HepG2 (cell line): ENCODE measurements around the gene MDM4. TPM values are rescaled to one million over a fixed set of nuclear protein-coding genes. Genes with fewer than 3 reads are reported as not detected.

Experiments used
- GZF1 ChIP-seq: sonication (generic); formaldehyde crosslinking; IDR thresholded peaks from 2 replicates; pipeline ENCODE4 v1.5.1; 2020; ENCODE audit warnings: mild to moderate bottlenecking, missing genetic modification reagents
- KDM3A ChIP-seq: IDR thresholded peaks from 2 replicates; pipeline ENCODE4 v1.6.1; 2018; ENCODE audit warnings: low read depth, missing compliant biosample characterization
- KDM5B ChIP-seq: sonication (generic); formaldehyde crosslinking; IDR thresholded peaks from 2 replicates; pipeline ENCODE4 v1.4.0; 2020; ENCODE audit warnings: missing genetic modification reagents, mild to moderate bottlenecking, borderline replicate concordance
- PBX3 ChIP-seq: sonication (generic); formaldehyde crosslinking; IDR thresholded peaks from 2 replicates; pipeline ENCODE4 v1.8.1; 2023; ENCODE audit warnings: missing genetic modification reagents, inconsistent platforms, borderline replicate concordance
- SOX6 ChIP-seq, 2 experiments: fragments of 450-650 bp in 1 of 2; sonication (generic) in 1 of 2; formaldehyde crosslinking in 1 of 2; IDR thresholded peaks; 2 replicates each; pipeline versions ENCODE4 v1.4.0 to v1.6.1; 2017 to 2020; ENCODE audit warnings: antibody characterized with exemption in 1 of 2, mild to moderate bottlenecking in 1 of 2, missing genetic modification reagents in 1 of 2
- TAF15 ChIP-seq: fragments of 200-400 bp; formaldehyde crosslinking; IDR thresholded peaks from one replicate; pipeline ENCODE4 v1.6.1; 2018; ENCODE audit warnings: mild to moderate bottlenecking, low read depth, low read length; ENCODE audit not compliant: poor library complexity, severe bottlenecking
- ZBTB10 ChIP-seq: sonication (generic); formaldehyde crosslinking; IDR thresholded peaks from 2 replicates; pipeline ENCODE4 v1.4.0; 2020; ENCODE audit warnings: missing genetic modification reagents, borderline replicate concordance
- ZBTB44 ChIP-seq: sonication (generic); formaldehyde crosslinking; IDR thresholded peaks from 2 replicates; pipeline ENCODE4 v1.4.0; 2020; ENCODE audit warnings: missing genetic modification reagents
- ZNF430 ChIP-seq: sonication (generic); formaldehyde crosslinking; IDR thresholded peaks from 2 replicates; pipeline ENCODE4 v1.9.0; 2021; ENCODE audit warnings: mild to moderate bottlenecking, missing genetic modification reagents
- ZNF605 ChIP-seq: sonication (generic); formaldehyde crosslinking; IDR thresholded peaks from 2 replicates; pipeline ENCODE4 v1.8.0; 2022; ENCODE audit warnings: mild to moderate bottlenecking, missing genetic modification reagents
- ZSCAN30 ChIP-seq: sonication (generic); formaldehyde crosslinking; IDR thresholded peaks from 2 replicates; pipeline ENCODE4 v1.5.0; 2020; ENCODE audit warnings: mild to moderate bottlenecking, missing genetic modification reagents
- polyA plus RNA-seq, 8 experiments: library from polyadenylated mRNA; depleted of rRNA in 3 of 8; stranded (reverse) in 7 of 8; unstranded in 1 of 8; fragments of >200 nt; fragmentation: Illumina TruSeq in 4 of 8; extraction: Trizol in 4 of 8; gene quantifications; 2 replicates each; pipeline versions ENCODE4 v1.2.1 to v1.2.3, GENCODE V29; 2011 to 2016; ENCODE audit warnings: low read depth in 4 of 8, missing spikeins in 1 of 8, mixed read lengths in 1 of 8; ENCODE audit not compliant: insufficient read depth in 1 of 8
- total RNA-seq, 5 experiments: library from RNA; depleted of rRNA; stranded (reverse); fragments of >200 nt; fragmentation: Illumina TruSeq; extraction: Trizol; gene quantifications; 2 replicates each; pipeline ENCODE4 v1.2.3, GENCODE V29; 2016; ENCODE audit warnings: low read depth in 1 of 5
- TF ChIP-seq, protein P1 (sequence below): sonication (generic); formaldehyde crosslinking; IDR thresholded peaks from 2 replicates; pipeline ENCODE4 v1.4.0; 2020; ENCODE audit warnings: missing genetic modification reagents, borderline replicate concordance

The MDM4 gene
- total and polyA plus RNA-seq, 2 of the 13 experiments (the other 11 are each of a cell fraction or from before 2014, with no cell fraction given) = 14.9 to 19.0 TPM

- TF ChIP-seq, protein P1, sequence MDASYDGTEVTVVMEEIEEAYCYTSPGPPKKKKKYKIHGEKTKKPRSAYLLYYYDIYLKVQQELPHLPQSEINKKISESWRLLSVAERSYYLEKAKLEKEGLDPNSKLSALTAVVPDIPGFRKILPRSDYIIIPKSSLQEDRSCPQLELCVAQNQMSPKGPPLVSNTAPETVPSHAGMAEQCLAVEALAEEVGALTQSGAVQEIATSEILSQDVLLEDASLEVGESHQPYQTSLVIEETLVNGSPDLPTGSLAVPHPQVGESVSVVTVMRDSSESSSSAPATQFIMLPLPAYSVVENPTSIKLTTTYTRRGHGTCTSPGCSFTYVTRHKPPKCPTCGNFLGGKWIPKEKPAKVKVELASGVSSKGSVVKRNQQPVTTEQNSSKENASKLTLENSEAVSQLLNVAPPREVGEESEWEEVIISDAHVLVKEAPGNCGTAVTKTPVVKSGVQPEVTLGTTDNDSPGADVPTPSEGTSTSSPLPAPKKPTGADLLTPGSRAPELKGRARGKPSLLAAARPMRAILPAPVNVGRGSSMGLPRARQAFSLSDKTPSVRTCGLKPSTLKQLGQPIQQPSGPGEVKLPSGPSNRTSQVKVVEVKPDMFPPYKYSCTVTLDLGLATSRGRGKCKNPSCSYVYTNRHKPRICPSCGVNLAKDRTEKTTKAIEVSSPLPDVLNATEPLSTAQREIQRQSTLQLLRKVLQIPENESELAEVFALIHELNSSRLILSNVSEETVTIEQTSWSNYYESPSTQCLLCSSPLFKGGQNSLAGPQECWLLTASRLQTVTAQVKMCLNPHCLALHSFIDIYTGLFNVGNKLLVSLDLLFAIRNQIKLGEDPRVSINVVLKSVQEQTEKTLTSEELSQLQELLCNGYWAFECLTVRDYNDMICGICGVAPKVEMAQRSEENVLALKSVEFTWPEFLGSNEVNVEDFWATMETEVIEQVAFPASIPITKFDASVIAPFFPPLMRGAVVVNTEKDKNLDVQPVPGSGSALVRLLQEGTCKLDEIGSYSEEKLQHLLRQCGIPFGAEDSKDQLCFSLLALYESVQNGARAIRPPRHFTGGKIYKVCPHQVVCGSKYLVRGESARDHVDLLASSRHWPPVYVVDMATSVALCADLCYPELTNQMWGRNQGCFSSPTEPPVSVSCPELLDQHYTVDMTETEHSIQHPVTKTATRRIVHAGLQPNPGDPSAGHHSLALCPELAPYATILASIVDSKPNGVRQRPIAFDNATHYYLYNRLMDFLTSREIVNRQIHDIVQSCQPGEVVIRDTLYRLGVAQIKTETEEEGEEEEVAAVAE (CRISPR knock-in tag) = no peak
- TF ChIP-seq ZSCAN30 = no peak
- no peak for TF ChIP-seq GZF1 (CRISPR knock-in tag)
- TF ChIP-seq ZNF430 (CRISPR knock-in tag) = no peak
- TF ChIP-seq ZBTB44 = no peak
- no peak for TF ChIP-seq PBX3 (CRISPR knock-in tag)
- TF ChIP-seq TAF15 = no peak
- TF ChIP-seq KDM3A (CRISPR knock-in tag) = no peak
- TF ChIP-seq SOX6 (IDR thresholded peaks at IDR 0.05) = no peak
- TF ChIP-seq SOX6 (CRISPR knock-in tag; IDR thresholded peaks at IDR 0.05) = no peak
- no peak for TF ChIP-seq KDM5B (CRISPR knock-in tag)
- TF ChIP-seq ZNF605 (CRISPR knock-in tag) = no peak
- no peak for TF ChIP-seq ZBTB10
- TF ChIP-seq, all 625 proteins: peak for 0
Observed at GRCh38 chr1:204541626-204542025, 25.4 kb downstream of the MDM4 start (continued).
